ENCODE measurements around the gene GALT. TPM values are rescaled to one million over a fixed set of nuclear protein-coding genes. Genes with fewer than 3 reads are reported as not detected.

GALT gene
- total RNA-seq, 1 donor from 2014 or later: 72.0 TPM

Other genes starting within 250 kb of the GALT start
- 14.7 and 16.5 TPM in 2 replicates for gene FAM219A, start 188.1 kb upstream of the GALT start, total RNA-seq
- gene DNAI1, start 187.9 kb upstream of the GALT start, total RNA-seq: not detected in 2 replicates
- not detected in 2 replicates for gene ENHO, start 123.7 kb upstream of the GALT start, total RNA-seq
- gene CNTFR, start 57.0 kb upstream of the GALT start, total RNA-seq: not detected in 2 replicates
- gene RPP25L, start 34.6 kb upstream of the GALT start, total RNA-seq: 37.5 and 40.2 TPM in 2 replicates
- 59.3 and 62.2 TPM in 2 replicates for gene DCTN3, start 26.2 kb upstream of the GALT start, total RNA-seq
- 0.23 TPM in 1 of 2 replicates, not detected in the other for gene ARID3C, start 17.6 kb upstream of the GALT start, total RNA-seq
- gene SIGMAR1, start 8.9 kb upstream of the GALT start, total RNA-seq: 128 and 130 TPM in 2 replicates
- 29.9 and 30.3 TPM in 2 replicates for gene IL11RA, start 5.5 kb downstream of the GALT start, total RNA-seq
- gene CCL27, start 16.0 kb downstream of the GALT start, total RNA-seq: 0.62 TPM in 1 of 2 replicates, not detected in the other
- gene CCL19, start 44.6 kb downstream of the GALT start, total RNA-seq: not detected in 2 replicates
- not detected in 2 replicates for gene CCL21, start 63.5 kb downstream of the GALT start, total RNA-seq